Right lobe of liver (tissue), 6 donors: Measurements from ENCODE around the gene LRRC18. TPM values are rescaled to one million over a fixed set of nuclear protein-coding genes. Genes with fewer than 3 reads are reported as not detected.

ENCODE experiments used
- ATAC-seq, 4 donors: fragments of 200-7000 bp; cut with Tn5 transposase; one replicate each; pipeline ENCODE4 v1.9.1; 2020; ENCODE audit warnings: mild to moderate bottlenecking in 4 of 4, moderate library complexity in 4 of 4
- DNase-seq, 3 donors: peaks; one replicate each; pipeline ENCODE4 v3.0.0-alpha.2; 2020
- H3K27ac ChIP-seq, 3 donors: fragments of 200-600 bp; one replicate each; pipeline ENCODE4 v1.8.0; 2022
- H3K27me3 ChIP-seq, 2 donors: fragments of 200-600 bp; one replicate each; pipeline ENCODE4 v1.8.0; 2022
- H3K36me3 ChIP-seq, 4 donors: fragments of 200-600 bp; sonication (generic) in 1 of 4; one replicate each; pipeline versions ENCODE4 v1.5.1 to v1.8.0; 2017 to 2022; ENCODE audit warnings: control low read depth in 1 of 4
- H3K4me1 ChIP-seq, 4 donors: fragments of 200-600 bp; sonication (generic) in 1 of 4; one replicate each; pipeline versions ENCODE4 v1.5.1 to v1.8.0; 2017 to 2022; ENCODE audit warnings: control low read depth in 1 of 4
- H3K4me3 ChIP-seq, 3 donors: fragments of 200-600 bp; one replicate each; pipeline ENCODE4 v1.8.0; 2022
- H3K9me3 ChIP-seq, 4 donors: fragments of 200-600 bp; sonication (generic) in 1 of 4; one replicate each; pipeline versions ENCODE4 v1.5.1 to v1.8.0; 2017 to 2022; ENCODE audit warnings: control low read depth in 1 of 4
- CTCF ChIP-seq, 4 donors: fragments of 200-600 bp in 3 of 4; fragments of 450-650 bp in 1 of 4; IDR thresholded peaks; one replicate each; pipeline versions ENCODE4 v1.5.1 to v1.8.0; 2016 to 2022; ENCODE audit warnings: antibody characterized with exemption in 4 of 4, mild to moderate bottlenecking in 2 of 4
- POLR2A ChIP-seq: fragments of 450-650 bp; IDR thresholded peaks from one replicate; pipeline ENCODE4 v1.6.1; 2017; ENCODE audit warnings: antibody characterized with exemption, mild to moderate bottlenecking
- WGBS: methylation state at CpG from one replicate; pipeline ENCODE4 v1.1.6; 2018; ENCODE audit warnings: low coverage, low lambda C conversion rate; ENCODE audit not compliant: insufficient coverage; ENCODE audit errors: missing lambda C conversion rate; 5-methylcytosine and 5-hydroxymethylcytosine counted together
- intact Hi-C, 2 donors: fragments of 100-400 bp; cut with DNase I; formaldehyde crosslinking; loops; one replicate each; pipeline versions ENCODE4 v1.11.2 to v1.14.1; 2022
- total RNA-seq, 6 experiments: library from RNA; depleted of rRNA in 2 of 6; stranded (reverse); fragments of >200 nt in 2 of 6; fragmentation: NEBNext Ultra II Directional in 3 of 6; extraction: Animal tissue kit (Norgen Biotek cat#: 25700) in 3 of 6; gene quantifications; one replicate each; pipeline versions ENCODE4 v1.1.0 to v1.2.4, GENCODE V29; 2016 to 2023
- donor health status: DM: no; HTN: yes; CAD: no.
- donor health status: DM: no; HTN: no; CAD: no.
- donor health status: DM: no; HTN: no; CAD: no.
- donor health status: DM: no; HTN: yes; CAD: no.
- donor health status: DM: no; HTN: yes; CAD: no.

The LRRC18 gene
- total RNA-seq, 6 experiments from 2014 or later = not detected

DNA sequence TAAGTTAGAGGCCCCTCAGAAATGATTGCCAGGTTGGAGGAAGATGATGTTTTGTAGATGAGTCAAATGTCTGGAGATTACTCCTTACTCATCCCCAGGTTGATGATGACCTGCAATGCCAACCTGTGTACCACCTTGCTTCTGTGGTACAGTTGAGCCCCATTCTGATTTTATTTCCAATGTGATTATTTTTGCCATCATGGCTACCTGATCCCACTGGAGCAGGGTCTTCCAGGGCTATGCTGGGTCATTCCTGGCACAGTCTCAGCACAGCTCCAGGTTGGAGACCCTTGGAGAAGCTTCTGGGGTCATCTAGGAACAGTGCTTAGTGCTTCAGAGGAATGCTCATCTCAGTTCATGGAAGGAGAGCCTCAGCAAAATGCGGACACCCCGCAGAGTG is 34.3 kb downstream of the LRRC18 start:
- WGBS = 100% methylated on average over 2 of the region's 2 CpGs
- Histone ChIP-seq H3K9me3 (no peaks in the 10 kb centered on the region), H3K27ac (no peak overlapping the region), H3K27me3 (no peaks in the 10 kb centered on the region), H3K36me3 (no peaks in the 10 kb centered on the region), H3K4me3 (no peak overlapping the region), H3K4me1 (no peaks in the 10 kb centered on the region)
- intact Hi-C loops = no loop called here
- ATAC-seq = no peak
- no peak for DNase-seq
- TF ChIP-seq CTCF (IDR thresholded peaks at IDR 0.05) (no peak), POLR2A (no peak)

DNA sequence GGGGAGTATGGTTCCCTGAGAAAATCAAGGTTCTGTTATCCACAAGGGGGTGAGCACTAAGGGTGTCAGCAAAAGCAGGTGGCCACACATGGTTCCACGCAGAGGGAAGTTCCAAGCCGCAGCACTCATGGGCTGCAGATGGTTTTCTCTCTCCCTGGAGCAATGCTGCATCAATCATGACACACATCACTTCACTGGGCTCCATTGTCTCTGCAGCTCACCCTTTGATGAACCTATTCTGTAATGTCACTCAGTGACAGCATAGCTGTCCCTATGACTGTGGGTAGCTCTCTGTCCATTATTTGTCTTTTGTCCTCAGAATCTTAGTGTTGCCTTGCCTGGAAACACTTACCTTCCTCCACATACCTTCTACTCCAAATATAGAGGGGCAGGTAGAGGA is 34.8 kb downstream of the LRRC18 start:
- no peak for DNase-seq
- Histone ChIP-seq H3K4me1 (no peaks in the 10 kb centered on the region), H3K4me3 (no peak overlapping the region), H3K9me3 (no peaks in the 10 kb centered on the region), H3K27ac (no peak overlapping the region), H3K27me3 (no peaks in the 10 kb centered on the region), H3K36me3 (no peaks in the 10 kb centered on the region)
- WGBS = no CpG with 5 or more reads among the region's 2 CpGs
- ATAC-seq = no peak
- intact Hi-C loops = no loop called here
- no peak for TF ChIP-seq POLR2A
- no peak for TF ChIP-seq CTCF (IDR thresholded peaks at IDR 0.05)

DNA sequence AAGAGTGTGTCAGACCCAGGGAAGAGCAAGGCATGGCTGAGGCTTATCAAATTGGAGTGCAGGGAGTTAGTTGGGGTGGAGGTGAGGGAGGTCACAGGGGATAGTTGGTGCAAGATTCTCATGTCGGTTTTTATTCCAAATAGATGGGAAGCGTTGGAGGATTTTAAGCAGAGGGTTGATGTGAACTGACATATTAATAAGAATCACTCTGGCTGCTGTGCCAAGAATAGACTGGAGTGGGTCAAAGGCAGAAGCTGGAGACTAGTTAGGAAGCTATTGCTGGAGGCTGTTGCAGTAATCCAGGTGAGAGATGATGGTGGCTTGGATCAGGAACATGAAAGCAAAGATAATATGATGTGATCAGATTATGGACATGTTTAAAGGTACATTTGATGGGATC is 36.5 kb downstream of the LRRC18 start:
- Histone ChIP-seq H3K9me3 (no peaks in the 10 kb centered on the region), H3K4me3 (no peak overlapping the region), H3K27ac (no peak overlapping the region), H3K36me3 (no peaks in the 10 kb centered on the region), H3K27me3 (no peaks in the 10 kb centered on the region), H3K4me1 (no peaks in the 10 kb centered on the region)
- ATAC-seq (no peak), DNase-seq (peak in 1 of 3 donors; percentile 4)
- intact Hi-C loops = no loop called here
- TF ChIP-seq CTCF (IDR thresholded peaks at IDR 0.05) (no peak), POLR2A (no peak)
- WGBS = 20% methylated on average over 2 of the region's 2 CpGs

DNA sequence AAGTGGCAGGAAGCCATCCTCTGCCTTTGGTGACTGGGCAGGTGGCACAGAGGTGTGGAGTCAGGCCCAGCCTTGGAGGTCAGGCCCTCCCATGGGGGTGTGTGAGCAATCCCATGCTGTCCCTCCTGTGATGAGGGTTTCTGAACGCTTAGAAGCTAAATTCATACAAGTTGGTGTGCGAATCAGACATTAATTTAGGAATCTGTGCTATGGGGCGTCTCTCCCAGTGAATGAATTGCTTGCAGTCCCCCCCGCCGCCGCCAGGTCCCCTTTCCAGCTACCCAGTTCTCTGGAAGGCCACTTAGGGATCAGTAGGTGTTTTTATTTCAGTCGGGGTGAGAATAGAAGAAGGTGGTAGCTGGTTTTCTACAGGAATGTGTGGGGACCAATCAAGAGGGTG is 37.5 kb downstream of the LRRC18 start:
- Histone ChIP-seq H3K4me3 (no peak overlapping the region), H3K36me3 (no peaks in the 10 kb centered on the region), H3K9me3 (no peaks in the 10 kb centered on the region), H3K4me1 (no peaks in the 10 kb centered on the region), H3K27me3 (no peaks in the 10 kb centered on the region), H3K27ac (no peak overlapping the region)
- intact Hi-C loops = no loop called here
- 70% methylated on average over 5 of the region's 7 CpGs for WGBS
- TF ChIP-seq POLR2A (no peak), CTCF (IDR thresholded peaks at IDR 0.05) (no peak)
- DNase-seq = peak in 1 of 3 donors; percentile 18
- no peak for ATAC-seq

- Histone ChIP-seq H3K4me3 (no peak overlapping the region), H3K27ac (no peak overlapping the region), H3K36me3 (no peaks in the 10 kb centered on the region), H3K9me3 (no peaks in the 10 kb centered on the region), H3K27me3 (no peaks in the 10 kb centered on the region), H3K4me1 (no peaks in the 10 kb centered on the region)
- ATAC-seq (no peak), DNase-seq (peak in 1 of 3 donors; percentile 16)
- TF ChIP-seq CTCF (IDR thresholded peaks at IDR 0.05) (no peak), POLR2A (no peak)
- 61% methylated on average over 3 of the region's 5 CpGs for WGBS
- intact Hi-C loops = no loop called here
Measured at GRCh38 chr10:48901319-48901718, 38.3 kb downstream of the LRRC18 start.
